NCI-H748 treated with DMSO at 0.1 percent for 48 hours (cell line): Measurements from ENCODE around the gene NLRP1.
"Not testable (repeated sequence)": the region's sequence is repeated elsewhere in the genome, so short reads cannot be mapped to it uniquely, and the experiment has no call there.

Experiments
- DNase-seq: peaks from one replicate; lab custom pipeline; 2025; lab: John Stamatoyannopoulos, UW

The NLRP1 gene

DNA sequence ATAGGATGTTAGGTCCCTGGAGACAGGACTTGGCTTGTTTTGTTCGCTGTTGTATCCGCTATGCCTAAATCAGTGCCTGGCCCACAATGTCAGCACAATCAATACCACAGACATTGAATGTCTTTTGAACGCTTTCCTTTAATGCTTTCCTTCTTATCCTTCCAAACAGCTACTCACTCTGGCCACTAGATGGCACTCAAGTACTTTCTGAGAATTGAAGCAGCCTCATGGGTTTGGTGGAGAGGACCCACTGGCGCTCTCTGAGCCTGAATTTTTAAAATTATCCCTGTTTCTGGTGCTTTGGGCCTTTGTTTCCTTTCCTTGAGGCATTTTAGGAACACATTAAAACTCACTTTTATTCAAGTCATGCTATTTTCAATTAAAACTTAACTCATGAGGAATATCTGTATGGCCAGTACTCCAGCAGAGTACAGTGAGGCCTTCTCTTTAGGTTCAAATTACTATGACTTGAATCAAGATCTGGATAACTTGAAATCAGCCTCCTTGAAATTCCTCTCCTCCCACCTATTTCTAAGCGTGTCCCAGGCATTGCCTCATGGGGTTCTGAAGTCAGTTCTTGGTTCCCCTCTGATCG, 3.2 kb upstream of the NLRP1 start:
- peak; percentile 90 for DNase-seq

GRCh38 chr17:5585836-5586521, 1.7 kb upstream of the NLRP1 start:
- DNase-seq, result peak; percentile 84

GRCh38 chr17:5585287-5585794, 1.0 kb upstream of the NLRP1 start:
- no peak for DNase-seq

DNA sequence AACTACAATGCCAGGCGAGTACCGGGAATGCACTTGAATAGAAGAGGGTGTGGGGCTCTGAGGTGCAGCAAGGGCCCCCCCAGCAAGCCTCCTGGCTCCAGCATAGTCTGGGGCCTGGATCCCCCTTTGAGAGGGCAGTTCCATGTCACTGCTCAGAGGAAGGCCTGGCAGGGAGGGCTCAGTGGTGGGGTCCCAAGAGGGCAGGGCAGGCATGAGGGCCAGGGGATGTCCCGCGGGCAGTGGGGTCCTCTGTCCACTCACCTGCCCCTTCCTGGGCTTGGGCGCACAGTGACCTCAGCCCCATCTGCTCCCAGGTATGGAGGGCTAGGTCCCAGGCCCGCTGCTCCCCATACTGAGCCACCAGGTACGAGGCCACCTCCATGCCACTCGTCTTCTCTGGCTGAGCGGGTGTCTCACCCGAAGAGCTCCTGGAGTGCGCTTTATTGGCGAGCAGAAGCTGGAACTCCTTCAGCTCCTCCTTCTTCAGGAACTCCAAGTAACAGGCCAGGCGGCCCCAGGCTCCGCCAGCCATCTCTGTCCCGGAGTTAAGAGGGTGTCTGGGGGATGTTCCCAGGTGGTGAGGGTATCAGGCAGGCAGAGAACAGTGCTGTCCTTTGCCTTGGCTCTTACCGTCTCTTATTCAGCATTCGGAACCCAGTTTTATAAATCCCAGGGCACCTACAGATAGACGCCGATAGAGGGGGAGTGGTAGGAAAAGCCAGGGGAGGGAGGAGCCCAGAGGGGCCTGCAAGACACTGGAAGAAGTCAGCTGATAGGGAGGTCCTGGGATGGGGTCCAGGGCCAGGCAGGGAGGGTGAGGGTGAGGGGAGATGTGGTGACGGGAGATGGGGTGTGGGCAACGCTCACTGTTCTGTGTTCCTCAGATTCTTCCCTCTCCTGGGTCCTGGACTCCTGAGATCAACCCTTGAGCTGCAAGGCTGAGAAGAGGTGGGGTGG, 605 bp downstream of the NLRP1 start:
- DNase-seq, result no peak

GRCh38 chr17:5582209-5583185, 1.8 kb downstream of the NLRP1 start:
- DNase-seq, result no peak

GRCh38 chr17:5581655-5582054, 2.7 kb downstream of the NLRP1 start:
- no peak for DNase-seq

DNA sequence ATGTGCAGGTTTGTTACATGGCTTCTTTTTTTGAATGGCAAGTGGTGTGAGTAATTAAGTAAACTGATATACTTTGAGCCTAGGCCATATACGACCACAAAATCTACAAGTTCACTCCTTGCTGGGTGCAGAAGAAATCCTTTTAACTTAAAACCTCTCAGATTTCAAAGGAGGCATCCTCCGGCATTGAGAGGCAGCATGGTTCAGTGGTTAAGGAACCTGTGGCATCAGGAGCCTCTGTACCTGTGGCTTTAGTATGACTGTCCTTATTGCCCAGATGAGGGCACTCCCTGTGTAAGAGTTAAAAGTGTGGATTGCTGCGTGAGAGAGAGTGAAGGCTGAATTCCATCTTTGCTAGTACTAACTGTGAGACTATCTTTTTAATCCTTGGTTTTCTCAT, 3.3 kb downstream of the NLRP1 start:
- no peak for DNase-seq

- no peak for DNase-seq
Measured at GRCh38 chr17:5580367-5580766, 3.9 kb downstream of the NLRP1 start.

- DNase-seq, result not testable (repeated sequence)
Measured at GRCh38 chr17:5578768-5579167, 5.5 kb downstream of the NLRP1 start.

DNA sequence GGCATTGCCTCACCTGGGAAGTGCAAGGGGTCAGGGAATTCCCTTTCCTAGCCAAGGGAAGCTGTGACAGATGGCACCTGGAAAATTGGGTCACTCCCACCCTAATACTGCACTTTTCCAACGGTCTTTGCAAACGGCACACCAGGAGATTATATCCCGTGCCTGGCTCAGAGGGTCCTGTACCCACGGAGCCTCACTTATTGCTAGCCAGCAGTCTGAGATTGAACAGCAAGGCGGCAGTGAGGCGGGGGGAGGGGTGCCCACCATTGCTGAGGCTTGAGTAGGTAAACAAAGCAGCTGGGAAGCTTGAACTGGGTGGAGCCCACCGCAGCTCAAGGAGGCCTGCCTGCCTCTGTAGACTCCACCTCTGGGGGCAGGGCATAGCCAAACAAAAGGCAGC, 11.3 kb downstream of the NLRP1 start:
- DNase-seq, result not testable (repeated sequence)

DNA sequence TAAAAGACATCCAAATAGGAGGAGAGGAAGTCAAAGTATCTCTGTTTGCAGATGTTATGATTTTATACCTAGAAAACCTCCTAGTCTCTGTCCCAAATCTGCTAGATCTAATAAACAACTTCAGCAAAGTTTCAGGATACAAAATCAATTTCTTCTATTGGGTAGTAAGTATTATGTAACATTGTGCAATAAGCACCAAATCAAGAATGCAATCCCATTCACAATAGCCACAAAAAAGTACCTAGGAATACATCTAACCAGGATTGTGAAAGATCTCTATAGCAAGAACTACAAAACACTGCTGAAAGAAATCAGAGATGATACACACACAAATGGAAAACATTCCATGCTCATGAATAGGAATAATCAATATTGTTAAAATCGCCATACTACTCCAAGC, 13.0 kb downstream of the NLRP1 start:
- no peak for DNase-seq

DNA sequence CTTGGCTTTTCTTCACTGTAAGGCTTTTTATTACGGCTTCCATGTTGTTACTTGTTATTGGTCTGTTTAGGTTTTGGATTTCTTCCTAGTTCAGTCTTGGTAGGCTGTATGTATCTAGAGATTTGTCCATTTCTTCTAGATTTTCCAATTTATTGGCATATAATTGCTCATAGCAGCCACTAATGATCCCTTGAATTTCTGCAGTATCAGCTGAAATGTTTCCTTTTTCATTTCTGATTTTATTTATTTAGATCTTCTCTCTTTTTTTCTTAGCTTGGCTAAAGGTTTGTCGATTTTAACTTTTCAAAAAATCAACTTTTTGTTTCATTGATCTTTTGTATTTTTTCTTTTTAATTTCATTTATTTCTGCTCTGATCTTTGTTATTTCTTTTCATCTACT, 18.5 kb downstream of the NLRP1 start:
- no peak for DNase-seq

DNA sequence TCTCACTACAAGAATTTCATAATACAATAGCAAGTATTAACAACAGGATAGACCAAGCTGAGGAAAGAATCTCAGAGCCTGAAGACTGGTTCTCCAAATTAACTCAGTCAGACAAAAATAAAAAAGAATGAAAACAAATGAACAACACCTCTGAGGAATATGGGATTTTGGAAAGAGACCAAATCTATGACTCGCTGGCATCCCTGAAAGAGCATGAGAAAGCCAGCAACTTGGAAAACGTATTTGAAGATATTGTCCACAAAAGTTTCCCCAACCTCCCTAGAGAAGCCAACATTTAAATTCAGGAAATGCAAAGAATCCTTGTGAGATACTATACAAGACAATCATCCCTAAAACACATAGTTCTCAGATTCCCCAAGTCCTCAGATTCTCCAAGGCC, 20.9 kb downstream of the NLRP1 start:
- no peak for DNase-seq

DNA sequence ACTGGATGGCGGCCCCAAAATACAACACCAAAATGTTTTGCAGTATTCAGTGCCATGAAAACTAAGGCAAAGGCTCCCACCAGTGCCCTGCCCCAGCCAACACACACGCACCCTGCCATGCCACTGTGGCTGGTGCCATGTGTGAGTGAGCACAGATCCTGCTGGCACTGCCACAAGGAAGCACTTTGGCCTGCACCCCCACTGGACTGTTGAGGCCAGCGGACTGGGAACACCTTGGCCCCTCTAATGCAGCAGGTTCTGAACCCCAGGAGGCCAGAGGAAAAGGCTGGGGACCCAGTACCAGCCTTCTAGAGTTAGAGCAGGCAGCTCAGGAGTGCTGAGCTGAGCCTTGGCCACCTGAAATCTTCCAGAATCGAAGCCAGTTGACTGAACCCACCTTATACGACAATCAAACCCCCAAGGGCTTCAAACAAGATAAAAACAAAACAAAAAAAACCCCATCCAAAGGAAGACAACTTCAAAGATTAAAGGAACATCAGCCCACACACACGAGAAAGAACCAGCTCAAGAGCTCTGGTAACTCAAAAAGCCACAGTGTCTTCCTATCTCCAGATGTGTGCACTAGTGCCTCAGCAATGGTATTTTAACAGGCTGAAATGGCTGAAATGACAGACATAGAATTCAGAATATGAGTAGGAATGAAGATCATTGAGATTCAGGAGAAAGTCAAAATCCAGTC, 21.5 kb downstream of the NLRP1 start:
- DNase-seq, result no peak

- DNase-seq, result no peak
Measured at GRCh38 chr17:5561736-5562571, 22.4 kb downstream of the NLRP1 start.

- no peak for DNase-seq
Measured at GRCh38 chr17:5560361-5560988, 23.8 kb downstream of the NLRP1 start.

DNA sequence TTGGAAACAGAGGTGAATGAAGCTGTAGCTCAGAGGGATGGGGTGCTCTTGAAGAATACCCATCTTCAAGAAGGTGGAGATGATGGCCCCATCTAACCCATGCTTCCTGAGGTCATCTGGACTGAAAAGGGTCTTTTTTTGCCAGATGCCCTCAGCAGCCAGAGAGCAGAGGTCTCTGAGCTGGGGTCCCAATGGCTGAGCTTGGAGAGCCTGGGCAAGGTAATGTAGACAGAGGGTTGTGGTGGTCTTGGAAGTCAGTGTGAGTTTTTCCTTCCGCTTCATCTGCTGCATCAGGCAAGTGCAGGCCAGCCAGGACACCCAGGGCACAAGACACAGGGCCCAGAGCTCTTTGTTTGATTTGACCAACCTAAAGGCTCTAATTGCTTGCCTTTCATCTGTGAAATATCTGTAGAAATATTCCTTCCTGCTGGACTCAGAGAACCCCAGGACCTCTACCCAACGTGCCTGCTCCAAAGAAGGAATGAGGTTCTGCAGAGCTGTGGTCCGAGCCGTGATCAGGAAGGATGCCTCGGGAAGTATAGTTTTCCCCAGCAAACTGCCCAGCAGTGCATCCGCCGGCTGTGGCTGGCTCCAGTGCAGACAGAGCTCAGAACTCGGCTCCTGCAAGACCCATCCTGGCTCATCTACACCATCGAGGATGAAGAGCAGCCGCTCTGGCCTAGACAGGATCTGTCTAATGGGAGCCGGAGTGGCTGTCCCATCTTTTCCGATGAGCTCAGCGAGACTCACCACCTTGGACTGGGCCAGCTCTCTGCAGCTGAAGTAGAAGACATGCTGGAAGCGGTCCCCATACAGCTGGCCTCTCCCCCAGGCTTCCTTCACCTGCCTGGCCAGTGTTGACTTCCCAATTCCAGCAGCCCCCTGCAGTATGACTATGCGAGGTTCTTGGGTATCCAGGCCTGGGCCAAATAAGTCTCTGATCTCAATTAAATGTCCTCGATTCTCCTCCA, 25.2 kb downstream of the NLRP1 start:
- no peak for DNase-seq

GRCh38 chr17:5557990-5558389, 26.3 kb downstream of the NLRP1 start:
- no peak for DNase-seq
